Tibial artery (tissue), 4 donors: ENCODE results near the gene BZW2.

Experiments used
- DNase-seq, 2 donors: peaks; one replicate each; pipeline ENCODE4 v3.0.0-alpha.2; 2019
- H3K27ac ChIP-seq, 2 donors: fragments of 200-600 bp; sonication (generic) in 1 of 2; 1 replicate in 1 of 2; 2 replicates in 1 of 2; pipeline ENCODE4 v1.5.1; 2018 to 2019; ENCODE audit warnings: mild to moderate bottlenecking in 1 of 2
- H3K27me3 ChIP-seq, 2 donors: fragments of 200-600 bp; sonication (generic) in 1 of 2; one replicate each; pipeline versions ENCODE4 v1.5.1 to v1.6.0; 2016 to 2019
- H3K36me3 ChIP-seq, 3 donors: fragments of 200-600 bp; sonication (generic) in 2 of 3; one replicate each; pipeline ENCODE4 v1.5.1; 2016 to 2019; ENCODE audit warnings: mild to moderate bottlenecking in 2 of 3
- H3K4me1 ChIP-seq, 4 donors: fragments of 200-600 bp; sonication (generic) in 2 of 4; 1 replicate in 3 of 4; 2 replicates in 1 of 4; pipeline ENCODE4 v1.5.1; 2016 to 2019
- H3K4me3 ChIP-seq, 2 donors: fragments of 200-600 bp; sonication (generic) in 1 of 2; 1 replicate in 1 of 2; 2 replicates in 1 of 2; pipeline ENCODE4 v1.5.1; 2018 to 2019; ENCODE audit warnings: mild to moderate bottlenecking in 2 of 2
- H3K9me3 ChIP-seq, 3 donors: fragments of 200-600 bp; sonication (generic) in 1 of 3; one replicate each; pipeline ENCODE4 v1.5.1; 2016 to 2019
- intact Hi-C: fragments of 100-400 bp; cut with DNase I; formaldehyde crosslinking; loops from one replicate; pipeline ENCODE4 v1.15.0; 2023; ENCODE audit warnings: low total_unique reads
- TF ChIP-seq, protein P1 (sequence below), 2 experiments: fragments of 200-600 bp in 1 of 2; fragments of 450-650 bp in 1 of 2; IDR thresholded peaks; one replicate each; pipeline ENCODE4 v1.5.1; 2017 to 2019; ENCODE audit warnings: antibody characterized with exemption in 2 of 2, mild to moderate bottlenecking in 1 of 2, moderate library complexity in 1 of 2

BZW2 gene

DNA sequence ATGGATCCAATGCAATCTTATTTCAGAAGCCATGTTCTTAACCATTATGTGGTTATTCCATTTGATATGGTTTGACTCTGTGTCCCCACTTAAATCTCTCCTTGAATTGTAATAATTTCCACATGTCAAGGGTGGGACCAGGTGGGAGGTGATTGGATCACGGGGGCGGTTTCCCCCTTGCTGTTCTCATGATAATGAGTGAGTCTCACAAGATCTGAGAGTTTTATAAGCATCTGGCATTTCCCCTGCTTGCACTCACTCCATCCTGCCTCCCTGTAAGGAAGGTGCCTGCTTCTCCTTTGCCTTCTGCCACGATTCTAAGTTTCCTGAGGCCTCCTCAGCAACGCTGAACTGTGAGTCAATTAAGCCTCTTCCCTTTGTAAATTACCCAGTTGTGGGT is 75.6 kb downstream of the BZW2 start:
- Histone ChIP-seq H3K4me1 (no peaks in the 10 kb centered on the region), H3K36me3 (no peaks in the 10 kb centered on the region), H3K4me3 (no peak overlapping the region), H3K27me3 (no peaks in the 10 kb centered on the region), H3K27ac (no peak overlapping the region), H3K9me3 (no peaks in the 10 kb centered on the region)
- intact Hi-C loops: no loop called here
- DNase-seq: no peak
- TF ChIP-seq, protein P1, sequence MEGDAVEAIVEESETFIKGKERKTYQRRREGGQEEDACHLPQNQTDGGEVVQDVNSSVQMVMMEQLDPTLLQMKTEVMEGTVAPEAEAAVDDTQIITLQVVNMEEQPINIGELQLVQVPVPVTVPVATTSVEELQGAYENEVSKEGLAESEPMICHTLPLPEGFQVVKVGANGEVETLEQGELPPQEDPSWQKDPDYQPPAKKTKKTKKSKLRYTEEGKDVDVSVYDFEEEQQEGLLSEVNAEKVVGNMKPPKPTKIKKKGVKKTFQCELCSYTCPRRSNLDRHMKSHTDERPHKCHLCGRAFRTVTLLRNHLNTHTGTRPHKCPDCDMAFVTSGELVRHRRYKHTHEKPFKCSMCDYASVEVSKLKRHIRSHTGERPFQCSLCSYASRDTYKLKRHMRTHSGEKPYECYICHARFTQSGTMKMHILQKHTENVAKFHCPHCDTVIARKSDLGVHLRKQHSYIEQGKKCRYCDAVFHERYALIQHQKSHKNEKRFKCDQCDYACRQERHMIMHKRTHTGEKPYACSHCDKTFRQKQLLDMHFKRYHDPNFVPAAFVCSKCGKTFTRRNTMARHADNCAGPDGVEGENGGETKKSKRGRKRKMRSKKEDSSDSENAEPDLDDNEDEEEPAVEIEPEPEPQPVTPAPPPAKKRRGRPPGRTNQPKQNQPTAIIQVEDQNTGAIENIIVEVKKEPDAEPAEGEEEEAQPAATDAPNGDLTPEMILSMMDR (IDR thresholded peaks at IDR 0.05): no peak

DNA sequence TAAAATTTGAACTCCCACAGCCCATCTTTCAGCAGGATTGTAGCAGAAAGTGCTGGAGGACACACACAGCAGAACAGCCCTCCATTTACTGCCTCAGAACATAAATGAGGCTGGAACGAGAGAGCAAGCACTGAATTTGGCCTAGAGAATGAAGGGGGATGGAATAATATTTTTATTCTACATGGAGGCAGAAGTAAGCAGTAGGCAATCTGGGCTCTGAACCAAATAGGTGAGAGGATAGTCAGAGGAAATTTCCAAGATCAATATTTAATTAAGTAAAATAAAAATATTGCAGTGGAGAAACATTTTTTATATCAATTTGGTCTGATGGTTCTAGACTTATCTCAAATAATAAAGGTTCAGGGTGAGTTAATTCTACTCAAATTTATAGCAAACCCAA is 78.4 kb downstream of the BZW2 start:
- TF ChIP-seq, protein P1 (IDR thresholded peaks at IDR 0.05): no peak
- no peak for DNase-seq

DNA sequence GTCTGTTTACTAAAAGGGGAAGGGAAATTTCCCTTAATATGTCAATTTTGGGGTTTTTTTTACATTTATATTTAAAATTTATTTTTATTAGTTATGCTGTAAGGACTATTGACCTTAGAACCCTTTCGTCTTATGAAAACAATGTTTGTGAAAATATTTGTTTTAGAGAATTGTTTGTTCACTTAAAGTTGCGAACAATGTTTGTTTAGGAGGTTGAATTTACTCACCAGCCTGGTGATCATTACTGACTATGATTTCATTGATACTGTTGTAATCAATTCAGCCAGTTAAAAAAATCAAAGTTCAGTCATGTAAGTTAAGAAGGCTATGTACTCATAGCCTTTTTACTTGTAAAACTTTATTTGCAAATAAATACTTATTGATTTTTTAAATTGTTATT is 80.2 kb downstream of the BZW2 start:
- DNase-seq: no peak
- no peaks in the 10 kb centered on the region for H3K27me3 ChIP-seq
- no peaks in the 10 kb centered on the region for H3K36me3 ChIP-seq
- intact Hi-C loops: no loop called here
- TF ChIP-seq, protein P1 (IDR thresholded peaks at IDR 0.05): no peak
- H3K4me1 ChIP-seq: no peaks in the 10 kb centered on the region
- H3K9me3 ChIP-seq: no peaks in the 10 kb centered on the region
- H3K4me3 ChIP-seq: no peak overlapping the region
- no peak overlapping the region for H3K27ac ChIP-seq

More for the DNA sequence above, 78.4 kb downstream of the BZW2 start:
- no peaks in the 10 kb centered on the region for H3K36me3 ChIP-seq
- H3K27ac ChIP-seq: no peak overlapping the region
- H3K9me3 ChIP-seq: no peaks in the 10 kb centered on the region
- H3K4me3 ChIP-seq: no peak overlapping the region
- H3K4me1 ChIP-seq: no peaks in the 10 kb centered on the region
- intact Hi-C loops: no loop called here
- H3K27me3 ChIP-seq: no peaks in the 10 kb centered on the region

DNA sequence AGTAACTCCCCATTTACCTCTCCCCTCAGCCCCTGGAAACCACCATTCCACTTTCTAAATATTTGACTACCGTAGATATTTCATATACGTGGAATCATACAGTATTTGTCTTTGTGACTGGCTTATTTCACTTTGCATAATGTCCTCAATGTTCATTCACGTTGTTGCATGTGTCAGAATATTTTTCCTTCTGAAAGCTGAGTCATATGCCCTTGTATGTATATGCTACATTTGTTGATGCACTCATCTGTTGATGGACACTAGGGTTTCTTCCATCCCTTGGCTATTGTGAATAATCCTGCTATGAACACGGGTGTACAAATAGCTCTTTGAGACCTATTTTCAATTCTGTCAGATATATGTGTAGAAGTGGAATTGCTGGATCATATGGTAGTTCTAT is 81.8 kb downstream of the BZW2 start:
- no peak for DNase-seq
- TF ChIP-seq, protein P1 (IDR thresholded peaks at IDR 0.05): no peak
- Histone ChIP-seq H3K27me3 (no peaks in the 10 kb centered on the region), H3K36me3 (no peaks in the 10 kb centered on the region), H3K4me3 (no peak overlapping the region), H3K4me1 (no peaks in the 10 kb centered on the region), H3K27ac (no peak overlapping the region), H3K9me3 (no peaks in the 10 kb centered on the region)
- intact Hi-C loops: no loop called here

DNA sequence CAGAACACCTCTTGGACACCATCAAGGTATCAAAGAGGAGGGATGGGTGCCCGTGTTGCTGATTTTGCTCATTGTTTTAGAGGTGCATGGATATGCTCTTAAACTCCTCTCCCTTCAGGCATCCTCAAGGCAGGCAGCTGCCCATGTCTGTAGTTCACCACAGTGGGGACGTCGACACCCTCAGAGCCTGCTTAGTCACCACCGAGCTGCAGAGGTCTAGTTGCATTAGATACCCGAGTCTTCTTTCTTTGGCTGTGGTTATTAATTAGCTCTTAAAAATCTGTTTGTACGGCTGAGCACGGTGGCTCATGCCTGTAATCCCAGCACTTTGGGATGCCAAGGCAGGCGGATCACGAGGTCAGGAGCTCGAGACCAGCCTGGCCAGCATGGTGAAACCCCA is 82.8 kb downstream of the BZW2 start:
- Histone ChIP-seq H3K36me3 (no peaks in the 10 kb centered on the region), H3K27ac (no peak overlapping the region), H3K9me3 (no peaks in the 10 kb centered on the region), H3K4me1 (no peaks in the 10 kb centered on the region), H3K4me3 (no peak overlapping the region), H3K27me3 (no peaks in the 10 kb centered on the region)
- TF ChIP-seq, protein P1 (IDR thresholded peaks at IDR 0.05): no peak
- intact Hi-C loops: no loop called here
- DNase-seq: no peak

DNA sequence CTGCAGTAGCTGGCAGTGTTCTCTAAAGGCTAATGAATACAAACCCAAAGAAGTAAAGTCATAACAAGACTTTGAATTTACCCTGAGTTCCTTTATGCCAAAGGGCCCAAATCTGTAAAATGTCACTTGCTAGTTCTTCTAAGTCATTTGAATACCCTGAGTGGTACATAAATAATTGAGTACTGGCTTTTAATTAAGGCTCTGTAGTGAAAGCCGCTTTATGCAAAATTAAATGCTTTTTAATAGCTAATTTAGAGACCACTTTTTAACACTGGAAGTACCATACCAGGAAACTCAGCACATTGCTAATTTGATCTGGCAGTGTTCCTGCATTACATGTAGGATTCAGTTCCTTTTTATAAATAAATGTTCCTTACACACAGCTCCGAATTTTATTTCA is 83.6 kb downstream of the BZW2 start:
- Histone ChIP-seq H3K27ac (no peak overlapping the region), H3K27me3 (no peaks in the 10 kb centered on the region), H3K36me3 (no peaks in the 10 kb centered on the region), H3K9me3 (no peaks in the 10 kb centered on the region), H3K4me1 (no peaks in the 10 kb centered on the region), H3K4me3 (no peak overlapping the region)
- no peak for DNase-seq
- TF ChIP-seq, protein P1 (IDR thresholded peaks at IDR 0.05): no peak
- intact Hi-C loops: no loop called here
